ENCODE measurements around the gene MYD88. TPM values are rescaled to one million over a fixed set of nuclear protein-coding genes. Genes with fewer than 3 reads are reported as not detected.

Gene MYD88
- total RNA-seq, 1 donor from 2014 or later = 6.9 TPM

DNA sequence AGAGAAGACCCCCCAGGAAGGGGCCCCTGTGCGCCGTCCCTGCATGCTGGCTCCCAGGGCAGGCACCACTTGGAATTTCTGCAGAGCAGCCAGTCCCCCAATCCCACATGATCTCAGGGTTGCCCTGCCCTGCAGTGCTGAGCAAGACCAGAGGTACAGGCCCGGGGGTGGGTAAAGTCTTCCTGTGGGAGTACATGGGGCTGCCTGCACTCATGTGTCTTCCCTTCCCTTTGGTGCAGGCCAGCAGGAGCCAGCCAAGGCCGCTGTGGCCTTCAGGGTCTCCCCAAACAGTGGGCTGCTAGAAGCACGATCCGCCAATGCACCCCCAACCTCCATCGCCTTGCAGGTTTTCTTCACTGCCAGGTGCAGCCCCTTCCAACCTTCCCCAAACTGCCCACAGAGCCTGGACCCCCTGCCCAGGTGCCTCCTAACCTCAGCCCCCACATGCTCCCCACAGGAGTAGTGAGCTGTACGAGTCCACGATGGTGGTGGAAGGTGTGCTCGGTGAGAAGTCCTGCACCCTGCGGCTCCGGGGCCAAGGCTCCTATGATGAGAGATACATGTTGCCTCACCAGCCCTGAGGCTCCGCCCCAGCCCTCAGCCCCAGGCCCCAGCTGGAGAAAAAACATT, 16.5 kb upstream of the MYD88 start:
- TF ChIP-seq, protein P1, sequence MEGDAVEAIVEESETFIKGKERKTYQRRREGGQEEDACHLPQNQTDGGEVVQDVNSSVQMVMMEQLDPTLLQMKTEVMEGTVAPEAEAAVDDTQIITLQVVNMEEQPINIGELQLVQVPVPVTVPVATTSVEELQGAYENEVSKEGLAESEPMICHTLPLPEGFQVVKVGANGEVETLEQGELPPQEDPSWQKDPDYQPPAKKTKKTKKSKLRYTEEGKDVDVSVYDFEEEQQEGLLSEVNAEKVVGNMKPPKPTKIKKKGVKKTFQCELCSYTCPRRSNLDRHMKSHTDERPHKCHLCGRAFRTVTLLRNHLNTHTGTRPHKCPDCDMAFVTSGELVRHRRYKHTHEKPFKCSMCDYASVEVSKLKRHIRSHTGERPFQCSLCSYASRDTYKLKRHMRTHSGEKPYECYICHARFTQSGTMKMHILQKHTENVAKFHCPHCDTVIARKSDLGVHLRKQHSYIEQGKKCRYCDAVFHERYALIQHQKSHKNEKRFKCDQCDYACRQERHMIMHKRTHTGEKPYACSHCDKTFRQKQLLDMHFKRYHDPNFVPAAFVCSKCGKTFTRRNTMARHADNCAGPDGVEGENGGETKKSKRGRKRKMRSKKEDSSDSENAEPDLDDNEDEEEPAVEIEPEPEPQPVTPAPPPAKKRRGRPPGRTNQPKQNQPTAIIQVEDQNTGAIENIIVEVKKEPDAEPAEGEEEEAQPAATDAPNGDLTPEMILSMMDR (IDR thresholded peaks at IDR 0.05; ENCODE audit: borderline replicate concordance) = no peak
- H3K27me3 ChIP-seq (ENCODE audit: low read depth) = no peaks in the 10 kb centered on the region
- H3K9me3 ChIP-seq (replicated peaks) = no peaks in the 10 kb centered on the region
- H3K4me3 ChIP-seq = no peak overlapping the region
- peaks cover 11% of the 10 kb centered on the region for H3K4me1 ChIP-seq
- no peak for DNase-seq
- no peak overlapping the region for H3K27ac ChIP-seq (replicated peaks)
- intact Hi-C loops (cut with micrococcal nuclease) = no loop called here
- peaks cover 71% of the 10 kb centered on the region for H3K36me3 ChIP-seq

DNA sequence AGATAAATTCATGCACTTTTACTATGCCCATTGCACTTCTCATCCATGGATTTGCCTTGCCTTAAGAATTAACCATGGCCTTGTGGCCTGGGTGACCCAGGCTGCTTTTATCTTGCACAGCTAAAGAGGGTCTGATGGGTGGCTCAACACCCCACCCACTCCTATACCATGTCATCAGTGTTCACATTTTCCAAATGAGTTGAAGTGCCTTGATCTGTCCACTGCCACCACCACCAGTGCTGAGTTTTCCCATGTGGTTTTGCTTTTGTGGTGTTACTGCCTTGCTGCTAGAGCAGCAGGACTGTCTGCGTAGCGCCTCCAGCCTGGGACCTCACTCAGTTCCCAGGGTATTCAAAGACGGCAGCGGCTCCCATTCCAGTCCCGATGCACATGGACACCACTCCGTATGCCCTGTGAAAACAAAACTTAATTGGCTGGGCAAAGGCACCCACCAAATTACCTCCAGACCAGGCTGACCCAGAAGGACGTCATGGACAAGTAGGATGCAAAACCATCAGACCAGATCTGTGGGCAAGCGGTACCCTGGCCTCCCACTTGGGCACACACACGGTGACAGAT, 15.7 kb upstream of the MYD88 start:
- TF ChIP-seq, protein P1 (IDR thresholded peaks at IDR 0.05; ENCODE audit: borderline replicate concordance) = no peak
- Histone ChIP-seq H3K4me3 (no peak overlapping the region), H3K4me1 (peaks cover 12% of the 10 kb centered on the region), H3K36me3 (peaks cover 79% of the 10 kb centered on the region), H3K9me3 (replicated peaks) (no peaks in the 10 kb centered on the region), H3K27me3 (ENCODE audit: low read depth) (no peaks in the 10 kb centered on the region), H3K27ac (replicated peaks) (no peak overlapping the region)
- DNase-seq = no peak
- intact Hi-C loops (cut with micrococcal nuclease) = no loop called here

DNA sequence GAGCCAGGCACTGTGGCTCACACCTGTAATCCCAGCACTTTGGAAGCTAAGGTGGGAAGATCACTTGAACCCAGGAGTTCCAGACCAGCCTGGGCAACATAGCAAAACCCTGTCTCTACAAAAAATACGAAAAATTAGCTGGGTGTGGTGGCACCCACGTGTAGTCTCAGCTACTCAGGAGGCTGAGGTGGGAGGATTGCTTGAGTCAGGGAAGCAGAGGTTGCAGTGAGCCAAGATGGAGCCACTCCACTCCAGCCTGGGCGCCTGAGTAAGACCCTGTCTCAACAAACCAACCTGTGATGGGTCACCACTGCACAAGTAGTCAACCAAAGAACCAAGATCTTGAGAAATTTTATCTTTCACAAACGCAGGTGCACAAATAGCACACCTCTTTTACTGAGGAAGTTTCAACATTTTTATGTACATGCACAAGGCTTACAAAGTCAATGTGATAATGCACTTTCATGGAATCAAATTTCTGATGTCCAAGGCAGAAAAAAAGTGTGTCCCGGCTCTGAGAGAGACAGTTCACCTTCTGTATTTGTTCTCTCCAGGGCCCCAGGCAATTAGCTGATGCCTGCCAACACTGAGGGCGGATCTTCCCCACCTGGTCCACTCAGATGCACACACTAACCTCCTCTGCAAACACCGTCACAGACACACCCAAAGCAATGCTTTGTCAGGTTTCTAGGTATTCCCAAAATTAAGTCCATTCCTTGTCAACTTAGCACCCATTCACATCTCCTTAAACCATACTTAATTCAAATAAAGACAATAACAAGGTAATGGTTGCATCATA, 13.9 kb upstream of the MYD88 start:
- TF ChIP-seq, protein P1 (IDR thresholded peaks at IDR 0.05; ENCODE audit: borderline replicate concordance) = no peak
- Histone ChIP-seq H3K27me3 (ENCODE audit: low read depth) (no peaks in the 10 kb centered on the region), H3K4me1 (peaks cover 25% of the 10 kb centered on the region), H3K27ac (replicated peaks) (no peak overlapping the region), H3K9me3 (replicated peaks) (no peaks in the 10 kb centered on the region), H3K4me3 (no peak overlapping the region), H3K36me3 (peaks cover 95% of the 10 kb centered on the region)
- intact Hi-C loops (cut with micrococcal nuclease) = no loop called here
- DNase-seq = no peak

DNA sequence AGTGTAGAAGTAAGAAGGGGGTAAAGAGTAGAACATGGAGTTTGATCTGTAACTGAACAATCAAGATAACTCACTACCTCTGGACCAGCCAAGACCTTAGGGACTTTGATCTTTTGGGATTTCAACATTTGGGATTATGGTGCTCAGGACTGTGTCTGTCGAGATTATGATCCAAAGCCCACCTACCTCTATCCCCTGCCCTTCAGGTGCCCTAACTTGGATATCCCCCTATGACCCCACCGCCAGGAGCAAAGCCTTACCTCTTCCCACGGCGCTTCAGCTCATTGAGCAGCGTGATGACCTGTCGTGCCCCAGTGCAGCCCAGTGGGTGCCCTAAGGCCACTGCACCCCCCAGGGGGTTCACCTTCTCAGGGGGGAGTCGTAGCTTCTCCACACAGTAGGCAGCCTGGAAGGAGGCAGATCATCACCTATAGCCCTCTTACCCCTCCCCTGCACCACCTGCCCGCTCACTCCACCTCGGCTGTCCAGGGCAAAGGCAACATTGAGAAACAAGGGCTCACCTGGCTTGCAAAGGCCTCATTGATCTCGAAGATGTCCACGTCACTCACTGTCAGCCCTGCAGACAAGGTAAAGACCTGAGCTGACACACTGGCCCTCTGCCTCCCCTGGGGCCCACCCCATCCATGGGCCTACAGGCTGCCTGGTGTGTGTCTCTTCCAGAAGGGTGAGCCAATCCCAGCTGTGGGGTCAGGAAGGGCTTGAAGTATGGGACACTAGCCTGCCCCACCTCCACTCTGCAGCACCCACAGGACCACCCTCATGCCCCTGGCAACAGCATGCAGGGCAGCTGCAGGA, 12.9 kb upstream of the MYD88 start:
- Histone ChIP-seq H3K27ac (replicated peaks) (no peak overlapping the region), H3K4me3 (no peak overlapping the region), H3K4me1 (peaks cover 35% of the 10 kb centered on the region), H3K36me3 (peaks cover 99% of the 10 kb centered on the region), H3K27me3 (ENCODE audit: low read depth) (no peaks in the 10 kb centered on the region), H3K9me3 (replicated peaks) (no peaks in the 10 kb centered on the region)
- no peak for DNase-seq
- intact Hi-C loops (cut with micrococcal nuclease) = no loop called here
- TF ChIP-seq, protein P1 (IDR thresholded peaks at IDR 0.05; ENCODE audit: borderline replicate concordance) = no peak
